CD4-positive, alpha-beta T cell (primary cell): Measurements from ENCODE around the gene TEAD2. TPM values are rescaled to one million over a fixed set of nuclear protein-coding genes. Genes with fewer than 3 reads are reported as not detected.

Experiments
- ATAC-seq: fragments of 200-7000 bp; cut with Tn5 transposase; one replicate; pipeline ENCODE4 v1.10.0; 2022; ENCODE audit warnings: mild to moderate bottlenecking; ENCODE audit not compliant: poor library complexity
- CTCF ChIA-PET: fragments of 350-600 bp; sonication (Branson Sonifier 250); formaldehyde crosslinking; loops from one replicate; lab custom pipeline; 2021; ENCODE audit warnings: antibody characterized with exemption, inconsistent platforms; lab: Charles Lee
- POLR2A ChIA-PET: fragments of 350-600 bp; sonication (Branson Sonifier 250); formaldehyde crosslinking; loops from one replicate; lab custom pipeline; 2021; ENCODE audit warnings: antibody characterized with exemption, inconsistent platforms; lab: Charles Lee
- DNase-seq, 14 experiments: peaks; one replicate each; pipeline ENCODE4 v3.0.0-alpha.2; 2013 to 2020; ENCODE audit warnings: mixed read lengths in 2 of 14
- H3K27ac ChIP-seq, 2 donors: one replicate each; pipeline versions ENCODE4 v1.5.1 to v1.7.0; 2013; ENCODE audit warnings: low read length in 2 of 2, low read depth in 1 of 2, mild to moderate bottlenecking in 1 of 2
- H3K27me3 ChIP-seq, 2 experiments: 1 replicate in 1 of 2; 2 replicates in 1 of 2; pipeline versions ENCODE4 v1.6.1 to v1.7.0; 2013; ENCODE audit warnings: low read length in 2 of 2, control low read depth in 1 of 2, mild to moderate bottlenecking in 1 of 2, moderate library complexity in 1 of 2; ENCODE audit not compliant: insufficient read depth in 2 of 2, control insufficient read depth in 1 of 2
- H3K36me3 ChIP-seq: one replicate; pipeline ENCODE4 v1.6.1; 2013; ENCODE audit warnings: low read length, control low read depth; ENCODE audit not compliant: insufficient read depth
- H3K4me1 ChIP-seq: one replicate; pipeline ENCODE4 v1.6.1; 2013; ENCODE audit warnings: low read length, control low read depth; ENCODE audit not compliant: insufficient read depth
- H3K4me3 ChIP-seq: one replicate; pipeline ENCODE4 v1.5.1; 2013; ENCODE audit warnings: mild to moderate bottlenecking, low read length, moderate library complexity
- H3K9me3 ChIP-seq, 2 experiments: 1 replicate in 1 of 2; 2 replicates in 1 of 2; pipeline versions ENCODE4 v1.6.1 to v1.7.0; 2013; ENCODE audit warnings: low read length in 2 of 2, mild to moderate bottlenecking in 2 of 2, control low read depth in 1 of 2, moderate library complexity in 1 of 2; ENCODE audit not compliant: control insufficient read depth in 1 of 2, insufficient read depth in 1 of 2
- H3K27ac Mint-ChIP-seq: one replicate; pipeline ENCODE4 v1.8.0; 2020; ENCODE audit warnings: mixed read lengths
- H3K27me3 Mint-ChIP-seq: one replicate; pipeline ENCODE4 v1.8.0; 2021; ENCODE audit warnings: mixed read lengths
- H3K36me3 Mint-ChIP-seq: one replicate; pipeline ENCODE4 v1.8.0; 2021; ENCODE audit warnings: low read depth, mixed read lengths
- H3K4me1 Mint-ChIP-seq: one replicate; pipeline ENCODE4 v1.8.0; 2021; ENCODE audit warnings: low read depth, mixed read lengths
- H3K4me3 Mint-ChIP-seq: one replicate; pipeline ENCODE4 v1.8.0; 2020; ENCODE audit warnings: mild to moderate bottlenecking, mixed read lengths
- H3K9me3 Mint-ChIP-seq: one replicate; pipeline ENCODE4 v1.8.0; 2020; ENCODE audit warnings: mixed read lengths
- CTCF ChIP-seq: fragments of 200-600 bp; IDR thresholded peaks from one replicate; pipeline ENCODE4 v1.8.0; 2022; ENCODE audit warnings: antibody characterized with exemption, mild to moderate bottlenecking
- intact Hi-C, 2 experiments: fragments of 100-400 bp; cut with DNase I in 1 of 2; cut with micrococcal nuclease in 1 of 2; formaldehyde crosslinking; loops; one replicate each; pipeline versions ENCODE4 v1.15.1 to v1.9.0; 2023 to 2025; cut with DNase I, micrococcal nuclease
- total RNA-seq, 174 experiments: library from RNA in 2 of 174; stranded (reverse) in 2 of 174; gene quantifications; one replicate each; pipeline ENCODE4 v1.2.3 and lab custom pipeline; 2021 to 2026

TEAD2 gene
- total RNA-seq, 2 experiments from 2014 or later = not detected

GRCh38 chr19:49363268-49364082 lies 1.3 kb upstream of the TEAD2 start, which contains the start of gene DKKL1:
Gene DKKL1, plus strand, starts transcription at chr19:49363877. Its CDS starts 122 bp downstream, at chr19:49363999.
- peak; percentile 88 for ATAC-seq
- no peak within 1 kb of the TSS for H3K27ac ChIP-seq
- no peaks in the 10 kb centered on the region for H3K9me3 Mint-ChIP-seq
- ChIA-PET POLR2A (no interaction called here), CTCF (no interaction called here)
- H3K27me3 ChIP-seq = peaks cover 48 to 61% of the 10 kb centered on the region in 2 experiments
- peaks cover 19% of the 10 kb centered on the region for H3K27me3 Mint-ChIP-seq
- TF ChIP-seq CTCF = no peak
- H3K9me3 ChIP-seq = peaks cover 0 to 21% of the 10 kb centered on the region in 2 experiments
- H3K4me1 Mint-ChIP-seq = peaks cover 5% of the 10 kb centered on the region
- no peak within 1 kb of the TSS for H3K4me3 Mint-ChIP-seq
- H3K4me1 ChIP-seq = peaks cover 35% of the 10 kb centered on the region
- intact Hi-C loops = no loop called here
- H3K36me3 Mint-ChIP-seq = no peaks in the 10 kb centered on the region
- H3K27ac Mint-ChIP-seq = no peak within 1 kb of the TSS
- DNase-seq = peak; percentile 32 to 83 (median 58)
- peak within 1 kb of the TSS; percentile 20 for H3K4me3 ChIP-seq
- no peaks in the 10 kb centered on the region for H3K36me3 ChIP-seq

GRCh38 chr19:49362929-49363267 lies 682 bp upstream of the TEAD2 start:
- POLR2A ChIA-PET = no interaction called here
- DNase-seq = peak in 2 of 14 experiments; percentile 36 to 47
- H3K27me3 ChIP-seq = peaks cover 48 to 58% of the 10 kb centered on the region in 2 experiments

GRCh38 chr19:49361438-49362047 lies 673 bp downstream of the TEAD2 start:
- ChIA-PET POLR2A (no interaction called here), CTCF (no interaction called here)
- TF ChIP-seq CTCF = no peak
- Histone ChIP-seq H3K36me3 (no peaks in the 10 kb centered on the region), H3K4me1 (peaks cover 35% of the 10 kb centered on the region), H3K4me3 (no peak overlapping the region), H3K27ac (no peak overlapping the region), H3K27me3 (peaks cover 48 to 57% of the 10 kb centered on the region in 2 experiments), H3K9me3 (peaks cover 0 to 21% of the 10 kb centered on the region in 2 experiments)
- Mint-ChIP-seq H3K4me3 (peak overlapping the region; percentile 26), H3K27ac (no peak overlapping the region), H3K27me3 (peaks cover 22% of the 10 kb centered on the region), H3K4me1 (peaks cover 6% of the 10 kb centered on the region), H3K9me3 (no peaks in the 10 kb centered on the region), H3K36me3 (no peaks in the 10 kb centered on the region)
- DNase-seq (peak in 3 of 14 experiments; percentile 10 to 54 (median 32)), ATAC-seq (no peak)
- intact Hi-C loops = no loop called here

More at GRCh38 chr19:49362929-49363267, 682 bp upstream of the TEAD2 start:
- no peak overlapping the region for H3K4me3 ChIP-seq
- H3K9me3 Mint-ChIP-seq = no peaks in the 10 kb centered on the region
- peaks cover 19% of the 10 kb centered on the region for H3K27me3 Mint-ChIP-seq
- peaks cover 5% of the 10 kb centered on the region for H3K4me1 Mint-ChIP-seq
- no peak overlapping the region for H3K4me3 Mint-ChIP-seq
- H3K27ac Mint-ChIP-seq = no peak overlapping the region
- no peak overlapping the region for H3K27ac ChIP-seq
- ATAC-seq = peak; percentile 27
- intact Hi-C loops = no loop called here
- H3K36me3 ChIP-seq = no peaks in the 10 kb centered on the region
- H3K9me3 ChIP-seq = peaks cover 0 to 21% of the 10 kb centered on the region in 2 experiments
- CTCF ChIA-PET = no interaction called here
- H3K36me3 Mint-ChIP-seq = no peaks in the 10 kb centered on the region
- peaks cover 35% of the 10 kb centered on the region for H3K4me1 ChIP-seq
- no peak for TF ChIP-seq CTCF
